Measurements from ENCODE around the gene MS4A4A. TPM values are rescaled to one million over a fixed set of nuclear protein-coding genes. Genes with fewer than 3 reads are reported as not detected.

Gene MS4A4A
- total and polyA plus RNA-seq, 10 of the 15 experiments (the other 5 are each of a cell fraction or from before 2014, with no cell fraction given), result 0.10 to 2.4 (median 0.68) TPM

GRCh38 chr11:60336767-60337391, 56.4 kb downstream of the MS4A4A start:
- Histone ChIP-seq H3K9me3 (replicated peaks; ENCODE audit: control insufficient read depth, insufficient read depth, low read length) (no peaks in the 10 kb centered on the region; the same call in 2 of the 3 replicates), H3K27ac (ENCODE audit: control insufficient read depth, insufficient read depth) (peak overlapping the region; percentile 48; the same call in 1 of the 2 replicates), H3K36me3 (ENCODE audit: control insufficient read depth in 2 of 2, insufficient read depth in 2 of 2, low read length in 1 of 2) (no peaks in the 10 kb centered on the region), H3K79me2 (ENCODE audit: control insufficient read depth, insufficient read depth, low read length) (no peaks in the 10 kb centered on the region), H3K4me3 (no peak overlapping the region), H3K27me3 (replicated peaks in 1 of 2; ENCODE audit: control insufficient read depth in 2 of 2, insufficient read depth in 2 of 2, low read length in 1 of 2) (no peaks in the 10 kb centered on the region), H4K20me1 (ENCODE audit: control insufficient read depth, insufficient read depth) (no peaks in the 10 kb centered on the region), H3K4me1 (ENCODE audit: control insufficient read depth, insufficient read depth, low read length) (peaks cover 22% of the 10 kb centered on the region), H3K4me2 (ENCODE audit: control insufficient read depth, insufficient read depth) (peak overlapping the region; percentile 68), H3K9ac (ENCODE audit: control insufficient read depth, insufficient read depth, low read length) (no peak overlapping the region), H2AFZ (ENCODE audit: control insufficient read depth, low read depth, low read length) (peak overlapping the region; percentile 2; the same call in 1 of the 2 replicates)
- ATAC-seq (peak; percentile 83), FAIRE-seq (no peak), DNase-seq (ENCODE audit: low read depth, low spot score) (peak; percentile 55)
- ChIA-PET SMC1A (ENCODE audit: uncharacterized antibody, unreplicated experiment) (interaction anchor here (0.5 to 6.8 kb wide), 14 partner anchors 7 to 514 kb away, joined by 3 to 68 read pairs (median 3); no protein-coding TSS in a partner anchor), RAD21 (ENCODE audit: unreplicated experiment) (interaction anchor here (0.6 to 5.2 kb wide), 8 partner anchors 8 to 282 kb away, joined by 3 to 30 read pairs (median 4); no protein-coding TSS in a partner anchor), POLR2A (no interaction called here), CTCF (interaction anchor here (0.7 to 7.4 kb wide), 13 partner anchors 8 to 298 kb away, joined by 3 to 135 read pairs (median 5); no protein-coding TSS in a partner anchor)
- BruUV-seq (replicated peaks), result no TSS peak
- intact Hi-C loops (cut with micrococcal nuclease; ENCODE audit: unreplicated experiment), result loop anchor here (1.0 to 10.0 kb wide), 2 partner anchors 27 to 428 kb away; no protein-coding TSS in a partner anchor
- in situ Hi-C loops (cut with MboI), result no loop called here
- 54% methylated on average over 7 of the region's 7 CpGs for WGBS (ENCODE audit: insufficient coverage, insufficient replicate concordance, low lambda C conversion rate, missing lambda C conversion rate)
- TF ChIP-seq, protein P1, sequence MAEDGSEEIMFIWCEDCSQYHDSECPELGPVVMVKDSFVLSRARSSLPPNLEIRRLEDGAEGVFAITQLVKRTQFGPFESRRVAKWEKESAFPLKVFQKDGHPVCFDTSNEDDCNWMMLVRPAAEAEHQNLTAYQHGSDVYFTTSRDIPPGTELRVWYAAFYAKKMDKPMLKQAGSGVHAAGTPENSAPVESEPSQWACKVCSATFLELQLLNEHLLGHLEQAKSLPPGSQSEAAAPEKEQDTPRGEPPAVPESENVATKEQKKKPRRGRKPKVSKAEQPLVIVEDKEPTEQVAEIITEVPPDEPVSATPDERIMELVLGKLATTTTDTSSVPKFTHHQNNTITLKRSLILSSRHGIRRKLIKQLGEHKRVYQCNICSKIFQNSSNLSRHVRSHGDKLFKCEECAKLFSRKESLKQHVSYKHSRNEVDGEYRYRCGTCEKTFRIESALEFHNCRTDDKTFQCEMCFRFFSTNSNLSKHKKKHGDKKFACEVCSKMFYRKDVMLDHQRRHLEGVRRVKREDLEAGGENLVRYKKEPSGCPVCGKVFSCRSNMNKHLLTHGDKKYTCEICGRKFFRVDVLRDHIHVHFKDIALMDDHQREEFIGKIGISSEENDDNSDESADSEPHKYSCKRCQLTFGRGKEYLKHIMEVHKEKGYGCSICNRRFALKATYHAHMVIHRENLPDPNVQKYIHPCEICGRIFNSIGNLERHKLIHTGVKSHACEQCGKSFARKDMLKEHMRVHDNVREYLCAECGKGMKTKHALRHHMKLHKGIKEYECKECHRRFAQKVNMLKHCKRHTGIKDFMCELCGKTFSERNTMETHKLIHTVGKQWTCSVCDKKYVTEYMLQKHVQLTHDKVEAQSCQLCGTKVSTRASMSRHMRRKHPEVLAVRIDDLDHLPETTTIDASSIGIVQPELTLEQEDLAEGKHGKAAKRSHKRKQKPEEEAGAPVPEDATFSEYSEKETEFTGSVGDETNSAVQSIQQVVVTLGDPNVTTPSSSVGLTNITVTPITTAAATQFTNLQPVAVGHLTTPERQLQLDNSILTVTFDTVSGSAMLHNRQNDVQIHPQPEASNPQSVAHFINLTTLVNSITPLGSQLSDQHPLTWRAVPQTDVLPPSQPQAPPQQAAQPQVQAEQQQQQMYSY (CRISPR knock-in tag; IDR thresholded peaks at IDR 0.05), result no peak
- TF ChIP-seq NFIC (IDR thresholded peaks at IDR 0.05; ENCODE audit: low read depth, low read length) (no peak), E4F1 (IDR thresholded peaks at IDR 0.05; ENCODE audit: borderline replicate concordance, partially characterized antibody) (no peak), YBX1 (IDR thresholded peaks at IDR 0.05) (no peak), HDGF (IDR thresholded peaks at IDR 0.05) (no peak), YY1 (IDR thresholded peaks at IDR 0.05; ENCODE audit: low read depth, low read length) (no peak), NBN (IDR thresholded peaks at IDR 0.05) (no peak), STAT3 (IDR thresholded peaks at IDR 0.05; ENCODE audit: low read depth, low read length) (no peak), EZH2 (IDR thresholded peaks at IDR 0.05; ENCODE audit: borderline replicate concordance, control insufficient read depth, low read depth, low read length) (no peak), SMC3 (IDR thresholded peaks at IDR 0.05; ENCODE audit: borderline replicate concordance, low read length) (no peak), ETV6 (conservative IDR thresholded peaks at IDR 0.05 in 1 of 2, IDR thresholded peaks at IDR 0.05 in 1 of 2; ENCODE audit: borderline replicate concordance in 1 of 2, low read depth in 1 of 2) (no peak), EP300 (IDR thresholded peaks at IDR 0.05; ENCODE audit: borderline replicate concordance in 1 of 2, control insufficient read depth in 1 of 2, low read depth in 2 of 2, low read length in 2 of 2) (no peak), SRF (IDR thresholded peaks at IDR 0.05; ENCODE audit: low read depth in 2 of 2, low read length in 2 of 2) (no peak), ASH2L (IDR thresholded peaks at IDR 0.05; ENCODE audit: borderline replicate concordance, low read depth) (no peak)
- TF ChIP-seq, protein P2, sequence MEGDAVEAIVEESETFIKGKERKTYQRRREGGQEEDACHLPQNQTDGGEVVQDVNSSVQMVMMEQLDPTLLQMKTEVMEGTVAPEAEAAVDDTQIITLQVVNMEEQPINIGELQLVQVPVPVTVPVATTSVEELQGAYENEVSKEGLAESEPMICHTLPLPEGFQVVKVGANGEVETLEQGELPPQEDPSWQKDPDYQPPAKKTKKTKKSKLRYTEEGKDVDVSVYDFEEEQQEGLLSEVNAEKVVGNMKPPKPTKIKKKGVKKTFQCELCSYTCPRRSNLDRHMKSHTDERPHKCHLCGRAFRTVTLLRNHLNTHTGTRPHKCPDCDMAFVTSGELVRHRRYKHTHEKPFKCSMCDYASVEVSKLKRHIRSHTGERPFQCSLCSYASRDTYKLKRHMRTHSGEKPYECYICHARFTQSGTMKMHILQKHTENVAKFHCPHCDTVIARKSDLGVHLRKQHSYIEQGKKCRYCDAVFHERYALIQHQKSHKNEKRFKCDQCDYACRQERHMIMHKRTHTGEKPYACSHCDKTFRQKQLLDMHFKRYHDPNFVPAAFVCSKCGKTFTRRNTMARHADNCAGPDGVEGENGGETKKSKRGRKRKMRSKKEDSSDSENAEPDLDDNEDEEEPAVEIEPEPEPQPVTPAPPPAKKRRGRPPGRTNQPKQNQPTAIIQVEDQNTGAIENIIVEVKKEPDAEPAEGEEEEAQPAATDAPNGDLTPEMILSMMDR (IDR thresholded peaks at IDR 0.05 in 2 of 3, conservative IDR thresholded peaks at IDR 0.05 in 1 of 3; ENCODE audit: control insufficient read depth in 2 of 3, extremely low read depth in 1 of 3, insufficient read depth in 1 of 3, low read depth in 3 of 3, low read length in 3 of 3), result no peak

Measured in GM12878 (cell line).